ENCODE results near the gene OBSCN. TPM values are rescaled to one million over a fixed set of nuclear protein-coding genes. Genes with fewer than 3 reads are reported as not detected.
A peak's percentile ranks its signal among the peaks of the same experiment; 100 is the strongest.

OBSCN gene
- total RNA-seq, 1 experiment from 2014 or later, result 33.3 TPM

GRCh38 chr1:228376651-228377631 lies 169.1 kb downstream of the OBSCN start:
- WGBS (ENCODE audit: extremely low coverage, insufficient read length, low lambda C conversion rate), result no CpG with 5 or more reads among the region's 31 CpGs
- H4K20me1 ChIP-seq (ENCODE audit: control insufficient read depth, insufficient read depth, insufficient read length), result no peaks in the 10 kb centered on the region
- no peak overlapping the region for H2BK20ac ChIP-seq (ENCODE audit: low read depth, low read length, poor library complexity, severe bottlenecking)
- peak overlapping the region; percentile 49 for H3K4me2 ChIP-seq (ENCODE audit: insufficient read depth, insufficient read length, low read length)
- H3K79me1 ChIP-seq (ENCODE audit: insufficient read depth, low read depth, low read length, poor library complexity, severe bottlenecking), result no peaks in the 10 kb centered on the region
- no peaks in the 10 kb centered on the region for H3K79me2 ChIP-seq (ENCODE audit: insufficient read depth, low read length)
- H3K27ac Mint-ChIP-seq, result no peak overlapping the region
- no peak overlapping the region for H2BK15ac ChIP-seq (ENCODE audit: low read depth, low read length)
- H3K9me3 ChIP-seq (ENCODE audit: control insufficient read depth, low read depth, low read length), result no peaks in the 10 kb centered on the region
- DNase-seq, result no peak
- H3K27ac ChIP-seq (ENCODE audit: insufficient read length, low read depth, low read length), result no peak overlapping the region
- H3K9me3 Mint-ChIP-seq, result no peaks in the 10 kb centered on the region
- no peak for TF ChIP-seq CTCF (conservative IDR thresholded peaks at IDR 0.05)
- H2BK5ac ChIP-seq (ENCODE audit: insufficient read length, low read length), result no peak overlapping the region
- H3K4me1 Mint-ChIP-seq, result peaks cover 9 to 17% of the 10 kb centered on the region in 2 experiments
- H2AK5ac ChIP-seq (ENCODE audit: insufficient read length, low read length), result no peak overlapping the region
- no peaks in the 10 kb centered on the region for H3K4me1 ChIP-seq (ENCODE audit: insufficient read depth, low read length)
- H3K23me2 ChIP-seq (ENCODE audit: insufficient read length, low read depth, low read length, poor library complexity, severe bottlenecking), result peaks cover 12% of the 10 kb centered on the region
- no peak overlapping the region for H3T11ph ChIP-seq (ENCODE audit: low read length)
- no peak overlapping the region for H4K5ac ChIP-seq (ENCODE audit: insufficient read length, low read depth, low read length)
- peaks cover 41% of the 10 kb centered on the region for H3K27me3 Mint-ChIP-seq (ENCODE audit: low read depth)
- no peak overlapping the region for H4K91ac ChIP-seq (ENCODE audit: insufficient read length, low read depth, low read length)
- no peak overlapping the region for H4K8ac ChIP-seq (replicated peaks; ENCODE audit: insufficient read length, low read depth, low read length)
- H3K56ac ChIP-seq (ENCODE audit: insufficient read length, low read depth, low read length), result no peak overlapping the region
- H2AFZ ChIP-seq (ENCODE audit: low read length), result no peak overlapping the region
- no peak overlapping the region for H3K23ac ChIP-seq (ENCODE audit: insufficient read length, low read depth, low read length)
- H3K4me3 Mint-ChIP-seq, result peak overlapping the region; percentile 54 to 73; a peak in 4 of 5 replicates
- peaks cover 9% of the 10 kb centered on the region; the same call in 1 of the 2 replicates for H3K27me3 ChIP-seq (ENCODE audit: insufficient read depth, low read length)
- no peaks in the 10 kb centered on the region for H3K36me3 Mint-ChIP-seq (ENCODE audit: insufficient read depth in 1 of 3, low read depth in 3 of 3)
- H3K18ac ChIP-seq (ENCODE audit: insufficient read length, low read depth, low read length), result no peak overlapping the region
- H3K14ac ChIP-seq (ENCODE audit: insufficient read depth, low read length), result no peak overlapping the region
- no peak overlapping the region for H3K9ac ChIP-seq (ENCODE audit: extremely low read depth, insufficient read length, low read length)
- H2BK12ac ChIP-seq (ENCODE audit: insufficient read length, low read depth, low read length), result no peak overlapping the region
- no peak overlapping the region for H2BK120ac ChIP-seq (ENCODE audit: low read depth, low read length, poor library complexity, severe bottlenecking)
- H3K4ac ChIP-seq (ENCODE audit: low read depth, low read length), result no peak overlapping the region

Measured in H9 (cell line).